ENCODE measurements around the gene C7orf25.

Gene C7orf25

GRCh38 chr7:42939457-42940240 is 27.8 kb upstream of the C7orf25 start:
- Histone ChIP-seq H3K36me3 (replicated peaks; ENCODE audit: insufficient read depth, low read length) (peaks cover 10% of the 10 kb centered on the region), H3K4me1 (ENCODE audit: low read length) (peaks cover 26% of the 10 kb centered on the region), H3K27ac (ENCODE audit: low read length) (no peak overlapping the region), H3K79me2 (ENCODE audit: low read length) (peaks cover 18% of the 10 kb centered on the region), H3K4me3 (ENCODE audit: low read length) (no peak overlapping the region), H4K20me1 (ENCODE audit: insufficient read depth, low read length) (no peaks in the 10 kb centered on the region), H2AFZ (ENCODE audit: low read length) (no peak overlapping the region), H3K9ac (ENCODE audit: low read length) (no peak overlapping the region), H3K27me3 (replicated peaks; ENCODE audit: insufficient read depth, low read length) (no peaks in the 10 kb centered on the region), H3F3A (ENCODE audit: insufficient read depth, low read length) (peaks cover 14% of the 10 kb centered on the region), H3K4me2 (ENCODE audit: low read depth, low read length) (no peak overlapping the region), H3K9me3 (replicated peaks; ENCODE audit: insufficient read depth, low read length) (no peaks in the 10 kb centered on the region), H3K9me2 (replicated peaks; ENCODE audit: insufficient read depth, low read length) (no peaks in the 10 kb centered on the region)
- no peak for DNase-seq
- no peak for TF ChIP-seq EZH2phosphoT487 (IDR thresholded peaks at IDR 0.05; ENCODE audit: low read length)
- TF ChIP-seq EZH2 (optimal IDR thresholded peaks at IDR 0.05; ENCODE audit: low read depth, low read length), result no peak
- no peak for TF ChIP-seq CTCF (IDR thresholded peaks at IDR 0.05; ENCODE audit: low read length)

- TF ChIP-seq EZH2phosphoT487 (IDR thresholded peaks at IDR 0.05; ENCODE audit: low read length) (no peak), CTCF (IDR thresholded peaks at IDR 0.05; ENCODE audit: low read length) (no peak)
- Histone ChIP-seq H3K36me3 (replicated peaks; ENCODE audit: insufficient read depth, low read length) (peaks cover 10% of the 10 kb centered on the region), H3K27me3 (replicated peaks; ENCODE audit: insufficient read depth, low read length) (no peaks in the 10 kb centered on the region), H4K20me1 (ENCODE audit: insufficient read depth, low read length) (no peaks in the 10 kb centered on the region), H3F3A (ENCODE audit: insufficient read depth, low read length) (peaks cover 14% of the 10 kb centered on the region), H3K27ac (ENCODE audit: low read length) (peak overlapping the region; percentile 49; the same call in 1 of the 2 replicates), H3K4me3 (ENCODE audit: low read length) (no peak overlapping the region), H3K4me1 (ENCODE audit: low read length) (peaks cover 21% of the 10 kb centered on the region), H3K9me2 (replicated peaks; ENCODE audit: insufficient read depth, low read length) (no peaks in the 10 kb centered on the region), H3K4me2 (ENCODE audit: low read depth, low read length) (peak overlapping the region; percentile 25; the same call in 1 of the 2 replicates), H3K79me2 (ENCODE audit: low read length) (peaks cover 56% of the 10 kb centered on the region), H2AFZ (ENCODE audit: low read length) (no peak overlapping the region), H3K9ac (ENCODE audit: low read length) (no peak overlapping the region), H3K9me3 (replicated peaks; ENCODE audit: insufficient read depth, low read length) (no peaks in the 10 kb centered on the region)
- peak; percentile 56 for DNase-seq
These were observed 24.0 kb upstream of the C7orf25 start for GRCh38 chr7:42935861-42936260.

- no peak overlapping the region for H2AFZ ChIP-seq (ENCODE audit: low read length)
- peaks cover 27% of the 10 kb centered on the region for H3K4me1 ChIP-seq (ENCODE audit: low read length)
- H3K79me2 ChIP-seq (ENCODE audit: low read length), result peaks cover 71% of the 10 kb centered on the region
- H3K36me3 ChIP-seq (replicated peaks; ENCODE audit: insufficient read depth, low read length), result peaks cover 10% of the 10 kb centered on the region
- H3F3A ChIP-seq (ENCODE audit: insufficient read depth, low read length), result peaks cover 14% of the 10 kb centered on the region
- H4K20me1 ChIP-seq (ENCODE audit: insufficient read depth, low read length), result peaks cover 14% of the 10 kb centered on the region
- peak overlapping the region; percentile 18; the same call in 1 of the 2 replicates for H3K4me2 ChIP-seq (ENCODE audit: low read depth, low read length)
- no peak overlapping the region for H3K27ac ChIP-seq (ENCODE audit: low read length)
- H3K9me3 ChIP-seq (replicated peaks; ENCODE audit: insufficient read depth, low read length), result no peaks in the 10 kb centered on the region
- H3K4me3 ChIP-seq (ENCODE audit: low read length), result no peak overlapping the region
- no peaks in the 10 kb centered on the region for H3K27me3 ChIP-seq (replicated peaks; ENCODE audit: insufficient read depth, low read length)
- TF ChIP-seq CTCF (IDR thresholded peaks at IDR 0.05; ENCODE audit: low read length), result no peak
- no peak for TF ChIP-seq EZH2phosphoT487 (IDR thresholded peaks at IDR 0.05; ENCODE audit: low read length)
- no peak for TF ChIP-seq EZH2 (optimal IDR thresholded peaks at IDR 0.05; ENCODE audit: low read depth, low read length)
- DNase-seq, result no peak
- no peaks in the 10 kb centered on the region for H3K9me2 ChIP-seq (replicated peaks; ENCODE audit: insufficient read depth, low read length)
- H3K9ac ChIP-seq (ENCODE audit: low read length), result no peak overlapping the region
These were observed 22.4 kb upstream of the C7orf25 start for GRCh38 chr7:42934291-42934690.

Measured in MM.1S (cell line).